OCI-LY3 (cell line): ENCODE data around the gene TMEM50A.

Source experiments
- H2AFZ ChIP-seq: fragments of 200-600, 300-600 bp; shearing (Covaris generic); 2 replicates; pipeline ENCODE4 v1.6.0; 2014; ENCODE audit warnings: antibody characterized with exemption, low read depth, low read length
- H3K27ac ChIP-seq: fragments of 200-600, 300-600 bp; sonication (generic); 2 replicates; pipeline ENCODE4 v1.5.1; 2014; ENCODE audit warnings: mild to moderate bottlenecking, low read length, moderate library complexity, mixed read lengths
- H3K27me3 ChIP-seq: fragments of 200-600, 300-600 bp; sonication (generic); 2 replicates; pipeline ENCODE4 v1.6.1; 2014; ENCODE audit warnings: low read depth, low read length, mixed read lengths
- H3K36me3 ChIP-seq: fragments of 200-600, 300-600 bp; sonication (generic); replicated peaks from 2 replicates; pipeline ENCODE3; 2014; ENCODE audit warnings: low read depth, low read length, mixed read lengths
- H3K4me1 ChIP-seq: fragments of 300-600, 200-600 bp; sonication (generic); 2 replicates; pipeline ENCODE4 v1.6.1; 2014; ENCODE audit warnings: low read length, mixed read lengths
- H3K4me2 ChIP-seq: fragments of 200-600, 300-600 bp; sonication (generic); 2 replicates; pipeline ENCODE4 v1.6.1; 2014; ENCODE audit warnings: low read length, mixed read lengths
- H3K4me3 ChIP-seq: fragments of 300-600, 200-600 bp; sonication (generic); 2 replicates; pipeline ENCODE4 v1.5.1; 2014; ENCODE audit warnings: antibody characterized with exemption, mild to moderate bottlenecking, low read length, moderate library complexity
- H3K79me2 ChIP-seq: fragments of 300-600, 200-600 bp; shearing (Covaris generic); 2 replicates; pipeline ENCODE4 v1.6.1; 2014; ENCODE audit warnings: mild to moderate bottlenecking, low read length, mixed read lengths
- H3K9ac ChIP-seq: fragments of 300-600, 200-600 bp; shearing (Covaris generic); 2 replicates; pipeline ENCODE4 v1.6.0; 2014; ENCODE audit warnings: mild to moderate bottlenecking, low read length, moderate library complexity
- H3K9me3 ChIP-seq: fragments of 200-600, 300-600 bp; shearing (Covaris generic); 2 replicates; pipeline ENCODE4 v1.6.1; 2014; ENCODE audit warnings: low read length, mixed read lengths; ENCODE audit not compliant: insufficient read depth
- H4K20me1 ChIP-seq: fragments of 200-600, 300-600 bp; sonication (generic); 2 replicates; pipeline ENCODE4 v1.6.1; 2016; ENCODE audit warnings: low read length, mixed read lengths; ENCODE audit not compliant: insufficient read depth
- CTCF ChIP-seq: fragments of 200-600, 300-600 bp; sonication (generic); IDR thresholded peaks from 2 replicates; pipeline ENCODE4 v1.5.1; 2014; ENCODE audit warnings: antibody characterized with exemption, low read length, low read depth
- EZH2phosphoT487 ChIP-seq: fragments of 200-600 bp; shearing (Covaris generic); IDR thresholded peaks from 2 replicates; pipeline ENCODE4 v1.6.1; 2018; ENCODE audit warnings: antibody characterized with exemption, mixed run types, low read depth

Gene TMEM50A

GRCh38 chr1:25355841-25356395, 17.8 kb downstream of the TMEM50A start:
- TF ChIP-seq EZH2phosphoT487, result no peak
- TF ChIP-seq CTCF, result no peak
- H3K79me2 ChIP-seq, result no peaks in the 10 kb centered on the region
- H3K4me3 ChIP-seq, result no peak overlapping the region
- H3K4me1 ChIP-seq, result no peaks in the 10 kb centered on the region
- H4K20me1 ChIP-seq, result no peaks in the 10 kb centered on the region
- H2AFZ ChIP-seq, result no peak overlapping the region
- H3K27me3 ChIP-seq, result no peaks in the 10 kb centered on the region
- H3K4me2 ChIP-seq, result no peak overlapping the region
- H3K36me3 ChIP-seq, result peaks cover 7% of the 10 kb centered on the region
- H3K27ac ChIP-seq, result no peak overlapping the region
- H3K9me3 ChIP-seq, result no peaks in the 10 kb centered on the region
- no peak overlapping the region for H3K9ac ChIP-seq

- Histone ChIP-seq H3K4me1 (no peaks in the 10 kb centered on the region), H3K4me3 (no peak overlapping the region), H3K27ac (no peak overlapping the region), H4K20me1 (no peaks in the 10 kb centered on the region), H3K9ac (no peak overlapping the region), H3K79me2 (no peaks in the 10 kb centered on the region), H2AFZ (no peak overlapping the region), H3K4me2 (no peak overlapping the region), H3K9me3 (no peaks in the 10 kb centered on the region), H3K36me3 (peaks cover 7% of the 10 kb centered on the region), H3K27me3 (no peaks in the 10 kb centered on the region)
- TF ChIP-seq EZH2phosphoT487 (no peak), CTCF (no peak)
Observed at GRCh38 chr1:25356441-25356840, 18.3 kb downstream of the TMEM50A start.

GRCh38 chr1:25356848-25357247, 18.7 kb downstream of the TMEM50A start:
- TF ChIP-seq CTCF, result no peak
- no peak for TF ChIP-seq EZH2phosphoT487
- no peak overlapping the region for H3K27ac ChIP-seq

GRCh38 chr1:25360596-25361581, 22.8 kb downstream of the TMEM50A start:
- H3K36me3 ChIP-seq, result peaks cover 4% of the 10 kb centered on the region
- no peaks in the 10 kb centered on the region for H3K27me3 ChIP-seq
- H3K27ac ChIP-seq, result no peak overlapping the region
- no peak overlapping the region for H2AFZ ChIP-seq
- no peaks in the 10 kb centered on the region for H3K4me1 ChIP-seq
- TF ChIP-seq CTCF, result no peak
- no peak for TF ChIP-seq EZH2phosphoT487
- no peak overlapping the region for H3K4me2 ChIP-seq
- H3K79me2 ChIP-seq, result no peaks in the 10 kb centered on the region
- no peak overlapping the region for H3K4me3 ChIP-seq
- H4K20me1 ChIP-seq, result no peaks in the 10 kb centered on the region
- no peak overlapping the region for H3K9ac ChIP-seq
- H3K9me3 ChIP-seq, result no peaks in the 10 kb centered on the region

More at GRCh38 chr1:25356848-25357247, 18.7 kb downstream of the TMEM50A start:
- H3K79me2 ChIP-seq, result no peaks in the 10 kb centered on the region
- no peaks in the 10 kb centered on the region for H4K20me1 ChIP-seq
- H3K4me2 ChIP-seq, result no peak overlapping the region
- no peaks in the 10 kb centered on the region for H3K27me3 ChIP-seq
- no peak overlapping the region for H2AFZ ChIP-seq
- H3K36me3 ChIP-seq, result peaks cover 7% of the 10 kb centered on the region
- no peak overlapping the region for H3K4me3 ChIP-seq
- H3K4me1 ChIP-seq, result no peaks in the 10 kb centered on the region
- no peak overlapping the region for H3K9ac ChIP-seq
- H3K9me3 ChIP-seq, result no peaks in the 10 kb centered on the region
